OCI-LY1 (cell line): ENCODE results near the gene FPR2.

Experiments used
- H2AFZ ChIP-seq: fragments of 200-600 bp; sonication (generic), shearing (Covaris generic); 2 replicates; pipeline ENCODE4 v1.6.0; 2014; ENCODE audit warnings: antibody characterized with exemption, mild to moderate bottlenecking, low read length
- H3F3A ChIP-seq: fragments of 200-600 bp; sonication (generic), shearing (Covaris generic); 2 replicates; pipeline ENCODE4 v1.6.0; 2014; ENCODE audit warnings: mild to moderate bottlenecking, antibody characterized with exemption, low read length, moderate library complexity; ENCODE audit not compliant: insufficient read depth
- H3K27ac ChIP-seq: fragments of 200-600 bp; sonication (generic); 2 replicates; pipeline ENCODE4 v1.5.1; 2014; ENCODE audit warnings: low read length, mixed run types, mild to moderate bottlenecking, low read depth; ENCODE audit not compliant: poor library complexity, severe bottlenecking
- H3K27me3 ChIP-seq: fragments of 200-600 bp; sonication (generic); 2 replicates; pipeline ENCODE4 v1.6.0; 2014; ENCODE audit warnings: antibody characterized with exemption, mild to moderate bottlenecking, low read length, moderate library complexity; ENCODE audit not compliant: insufficient read depth
- H3K36me3 ChIP-seq: fragments of 200-600 bp; sonication (generic); 2 replicates; pipeline ENCODE4 v1.6.1; 2014; ENCODE audit warnings: mild to moderate bottlenecking, antibody characterized with exemption, low read length, moderate library complexity, mixed read lengths; ENCODE audit not compliant: insufficient read depth
- H3K4me1 ChIP-seq: fragments of 200-600 bp; sonication (generic); 2 replicates; pipeline ENCODE4 v1.5.1; 2014; ENCODE audit warnings: mild to moderate bottlenecking, low read length, moderate library complexity; ENCODE audit not compliant: insufficient read depth, severe bottlenecking
- H3K4me2 ChIP-seq: fragments of 200-600 bp; sonication (generic), shearing (Covaris generic); 2 replicates; pipeline ENCODE4 v1.6.1; 2014; ENCODE audit warnings: low read length
- H3K4me3 ChIP-seq: fragments of 200-600 bp; sonication (generic); 2 replicates; pipeline ENCODE4 v1.5.1; 2014; ENCODE audit warnings: low read length, low read depth, mild to moderate bottlenecking, mixed read lengths; ENCODE audit not compliant: poor library complexity, severe bottlenecking
- H3K79me2 ChIP-seq: fragments of 200-600 bp; shearing (Covaris generic); 2 replicates; pipeline ENCODE4 v1.6.1; 2016; ENCODE audit warnings: mixed run types, low read length, mixed read lengths; ENCODE audit not compliant: insufficient read depth
- H3K9ac ChIP-seq: fragments of 200-600 bp; sonication (generic), shearing (Covaris generic); 2 replicates; pipeline ENCODE4 v1.6.1; 2014; ENCODE audit warnings: mild to moderate bottlenecking, low read length, mixed read lengths
- H3K9me2 ChIP-seq: fragments of 200-600 bp; sonication (generic), shearing (Covaris generic); 2 replicates; pipeline ENCODE4 v1.6.1; 2014; ENCODE audit warnings: low read depth, mild to moderate bottlenecking, low read length, mixed read lengths
- H3K9me3 ChIP-seq: fragments of 200-600 bp; shearing (Covaris generic); 2 replicates; pipeline ENCODE4 v1.6.1; 2014; ENCODE audit warnings: low read length, mixed read lengths
- H4K20me1 ChIP-seq: fragments of 200-600 bp; sonication (generic), shearing (Covaris generic); 2 replicates; pipeline ENCODE4 v1.6.0; 2016; ENCODE audit warnings: mild to moderate bottlenecking, low read length; ENCODE audit not compliant: insufficient read depth
- CTCF ChIP-seq: fragments of 200-600 bp; sonication (generic), shearing (Covaris generic); IDR thresholded peaks from 2 replicates; pipeline ENCODE4 v1.5.1; 2017; ENCODE audit warnings: mild to moderate bottlenecking, antibody characterized with exemption, low read length, moderate library complexity, mixed read lengths
- EZH2 ChIP-seq: fragments of 200-600 bp; sonication (generic), shearing (Covaris generic); IDR thresholded peaks from 2 replicates; pipeline ENCODE4 v1.8.0; 2017; ENCODE audit warnings: borderline replicate concordance, mixed run types, mild to moderate bottlenecking, antibody characterized with exemption, low read length, moderate library complexity, mixed read lengths

FPR2 gene

GRCh38 chr19:51713319-51714285 is 47.4 kb upstream of the FPR2 start:
- TF ChIP-seq CTCF: no peak
- no peak for TF ChIP-seq EZH2
- Histone ChIP-seq H3K9me2 (no peaks in the 10 kb centered on the region), H3K4me1 (no peaks in the 10 kb centered on the region), H3K27me3 (no peaks in the 10 kb centered on the region), H3K4me3 (no peak overlapping the region), H3K27ac (no peak overlapping the region), H4K20me1 (no peaks in the 10 kb centered on the region), H3K36me3 (no peaks in the 10 kb centered on the region), H3K4me2 (no peak overlapping the region), H3K9me3 (no peaks in the 10 kb centered on the region), H3K9ac (no peak overlapping the region), H3F3A (no peaks in the 10 kb centered on the region), H3K79me2 (no peaks in the 10 kb centered on the region), H2AFZ (no peak overlapping the region)

- Histone ChIP-seq H3K9me2 (no peaks in the 10 kb centered on the region), H3F3A (no peaks in the 10 kb centered on the region), H3K36me3 (no peaks in the 10 kb centered on the region), H3K9me3 (no peaks in the 10 kb centered on the region), H3K4me1 (no peaks in the 10 kb centered on the region), H3K79me2 (no peaks in the 10 kb centered on the region), H3K4me3 (no peak overlapping the region), H3K27ac (no peak overlapping the region), H3K9ac (no peak overlapping the region), H3K4me2 (no peak overlapping the region), H2AFZ (no peak overlapping the region), H4K20me1 (no peaks in the 10 kb centered on the region), H3K27me3 (no peaks in the 10 kb centered on the region)
- TF ChIP-seq CTCF: no peak
- TF ChIP-seq EZH2: no peak
Measured at GRCh38 chr19:51714848-51715247, 46.1 kb upstream of the FPR2 start.

- Histone ChIP-seq H3K9me2 (no peaks in the 10 kb centered on the region), H3K27ac (no peak overlapping the region), H3K79me2 (no peaks in the 10 kb centered on the region), H3K4me2 (no peak overlapping the region), H3K4me3 (no peak overlapping the region), H3K9me3 (no peaks in the 10 kb centered on the region), H2AFZ (no peak overlapping the region), H3K36me3 (no peaks in the 10 kb centered on the region), H4K20me1 (no peaks in the 10 kb centered on the region), H3K4me1 (no peaks in the 10 kb centered on the region), H3F3A (no peaks in the 10 kb centered on the region), H3K9ac (no peak overlapping the region), H3K27me3 (no peaks in the 10 kb centered on the region)
- TF ChIP-seq CTCF (no peak), EZH2 (no peak)
Measured at GRCh38 chr19:51715850-51716249, 45.1 kb upstream of the FPR2 start.
